ENCODE results near the gene IQSEC1.
A peak's percentile ranks its signal among the peaks of the same experiment; 100 is the strongest.

IQSEC1 gene

DNA sequence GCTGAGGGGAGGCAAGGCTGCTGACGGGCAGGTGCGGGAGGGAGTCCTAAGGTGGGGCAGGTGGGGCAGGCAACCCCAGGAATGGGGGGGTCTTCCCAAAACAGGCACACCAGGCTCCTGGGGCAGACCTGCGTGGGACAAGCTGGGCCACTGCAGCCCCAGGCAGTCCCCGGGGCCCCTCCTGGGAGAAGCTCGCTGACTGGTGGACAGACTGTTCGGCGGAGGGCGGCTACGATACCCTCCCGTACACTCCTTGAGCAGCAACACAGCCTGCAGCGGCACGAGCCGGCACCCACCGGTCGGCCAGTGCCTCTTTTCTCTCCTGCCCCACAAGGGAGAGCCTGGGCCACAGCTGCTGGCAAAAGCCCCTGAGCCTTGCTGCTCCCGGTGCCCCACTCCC is 165.9 kb downstream of the IQSEC1 start:
- DNase-seq (ENCODE audit: low spot score): no peak

- DNase-seq (ENCODE audit: low spot score): no peak
Observed at GRCh38 chr3:12906916-12907290, 166.3 kb downstream of the IQSEC1 start.

DNA sequence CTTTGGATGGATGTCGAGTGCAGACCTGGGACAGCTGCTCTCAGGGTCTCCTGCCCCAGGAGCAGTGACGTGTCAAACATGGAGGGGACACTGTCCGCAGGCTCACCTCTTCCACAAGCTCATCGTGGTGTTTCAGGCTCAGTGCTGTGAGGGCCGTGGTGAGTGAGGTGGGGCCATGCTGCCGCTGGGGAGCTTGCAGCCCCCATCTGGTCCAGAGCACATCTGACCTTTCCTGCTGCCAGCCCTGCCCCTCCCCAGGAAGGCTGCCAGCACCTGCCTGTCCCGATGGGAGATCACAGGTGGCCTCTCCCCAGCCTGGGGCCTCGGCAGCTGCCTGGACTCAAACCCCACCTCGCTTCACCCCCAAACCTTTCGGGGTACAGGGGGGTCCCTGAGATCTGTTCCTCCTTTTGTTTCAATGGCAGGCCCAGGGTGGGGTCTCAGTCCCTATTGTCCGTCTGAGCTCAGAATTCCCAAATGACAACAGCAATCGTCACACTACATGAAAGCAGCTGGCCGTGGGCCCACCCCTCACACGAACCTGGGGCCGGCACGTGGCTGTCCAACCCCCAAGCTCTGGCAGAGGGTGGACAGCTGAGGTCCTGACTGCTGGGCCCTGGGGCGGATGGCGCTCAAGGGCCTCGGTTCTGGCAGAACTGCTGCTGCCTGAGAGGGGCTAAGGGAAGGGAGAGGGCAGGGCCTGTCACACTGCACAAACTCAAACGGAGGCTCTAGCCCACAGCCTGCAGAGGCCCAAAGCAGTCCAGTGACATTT is 166.9 kb downstream of the IQSEC1 start:
- DNase-seq (ENCODE audit: low spot score): no peak

DNA sequence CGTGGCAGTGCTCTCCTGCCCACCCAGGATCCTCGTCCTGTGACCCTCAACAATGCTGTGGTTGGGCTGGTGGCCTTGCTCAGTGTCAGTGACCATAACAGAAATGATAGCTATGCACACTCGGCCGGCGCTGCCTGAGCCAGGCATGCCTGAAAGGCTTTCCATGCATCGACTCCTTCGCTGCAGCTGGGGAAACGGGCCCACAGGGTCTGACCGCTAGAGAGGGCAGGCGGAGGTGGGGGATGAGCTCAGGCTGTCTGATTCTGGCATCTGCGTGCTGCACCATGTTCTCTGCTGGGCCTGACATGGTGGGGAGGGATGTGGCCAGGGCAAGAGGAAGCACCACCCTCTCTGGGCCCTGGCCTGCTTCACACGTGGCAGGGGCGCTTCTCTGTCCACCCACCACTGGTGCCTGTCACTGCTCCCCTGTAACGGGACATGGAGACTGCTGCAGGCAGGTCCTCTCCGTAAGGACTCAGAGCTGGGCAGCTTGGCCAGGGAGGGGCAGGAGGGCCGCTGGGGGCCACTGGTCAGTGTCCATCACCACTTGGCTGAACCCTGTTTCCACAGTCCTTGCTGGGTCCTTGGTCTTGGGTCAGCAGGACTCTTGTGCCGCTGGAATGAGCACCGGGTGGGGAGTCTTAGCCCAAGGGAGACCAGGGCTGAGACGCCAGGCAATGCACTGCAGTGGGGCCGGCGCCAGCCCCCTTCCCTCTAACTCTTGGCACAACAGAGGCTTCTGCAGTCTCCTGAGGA is 167.7 kb downstream of the IQSEC1 start:
- DNase-seq (ENCODE audit: low spot score): no peak

DNA sequence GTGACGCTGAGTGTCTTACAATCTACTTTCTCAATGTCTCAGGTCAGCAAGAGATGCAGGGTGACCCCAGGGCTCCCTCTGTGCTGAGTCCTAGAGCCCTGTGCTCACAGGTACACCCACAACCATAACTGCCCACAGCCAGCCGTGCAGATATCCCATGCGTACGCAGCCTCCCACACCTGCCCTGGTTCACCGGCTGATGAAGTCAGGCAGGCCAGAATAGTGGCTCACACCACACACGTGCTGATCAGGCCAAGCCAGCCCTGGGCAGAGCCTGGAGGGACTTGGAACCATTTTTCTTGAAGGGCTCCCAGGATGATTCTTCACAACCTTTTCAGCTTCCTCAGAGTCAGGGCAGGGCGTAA is 168.3 kb downstream of the IQSEC1 start:
- no peak for DNase-seq (ENCODE audit: low spot score)

DNA sequence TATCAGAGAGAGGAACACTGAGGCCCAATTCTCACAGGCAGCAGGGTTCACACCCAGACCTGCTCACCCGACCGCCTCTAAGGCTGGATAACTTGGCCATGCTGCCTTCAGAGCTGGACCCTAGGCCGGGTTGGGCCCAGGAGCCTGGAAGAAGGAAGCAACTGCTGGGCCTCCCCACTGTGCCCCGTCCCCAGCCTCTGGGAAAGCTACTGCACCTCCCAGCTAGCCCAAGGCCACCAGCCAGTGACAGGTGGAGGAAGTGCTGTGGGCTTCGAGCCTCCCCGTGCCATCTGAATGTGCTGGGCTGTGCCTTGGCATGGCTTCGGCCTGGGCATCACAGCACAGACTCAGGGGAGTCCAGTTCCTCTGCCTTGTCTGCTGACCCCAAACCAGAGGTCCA is 169.3 kb downstream of the IQSEC1 start:
- no peak for DNase-seq (ENCODE audit: low spot score)

GRCh38 chr3:12903000-12903800 is 170.0 kb downstream of the IQSEC1 start:
- DNase-seq (ENCODE audit: low spot score): no peak

DNA sequence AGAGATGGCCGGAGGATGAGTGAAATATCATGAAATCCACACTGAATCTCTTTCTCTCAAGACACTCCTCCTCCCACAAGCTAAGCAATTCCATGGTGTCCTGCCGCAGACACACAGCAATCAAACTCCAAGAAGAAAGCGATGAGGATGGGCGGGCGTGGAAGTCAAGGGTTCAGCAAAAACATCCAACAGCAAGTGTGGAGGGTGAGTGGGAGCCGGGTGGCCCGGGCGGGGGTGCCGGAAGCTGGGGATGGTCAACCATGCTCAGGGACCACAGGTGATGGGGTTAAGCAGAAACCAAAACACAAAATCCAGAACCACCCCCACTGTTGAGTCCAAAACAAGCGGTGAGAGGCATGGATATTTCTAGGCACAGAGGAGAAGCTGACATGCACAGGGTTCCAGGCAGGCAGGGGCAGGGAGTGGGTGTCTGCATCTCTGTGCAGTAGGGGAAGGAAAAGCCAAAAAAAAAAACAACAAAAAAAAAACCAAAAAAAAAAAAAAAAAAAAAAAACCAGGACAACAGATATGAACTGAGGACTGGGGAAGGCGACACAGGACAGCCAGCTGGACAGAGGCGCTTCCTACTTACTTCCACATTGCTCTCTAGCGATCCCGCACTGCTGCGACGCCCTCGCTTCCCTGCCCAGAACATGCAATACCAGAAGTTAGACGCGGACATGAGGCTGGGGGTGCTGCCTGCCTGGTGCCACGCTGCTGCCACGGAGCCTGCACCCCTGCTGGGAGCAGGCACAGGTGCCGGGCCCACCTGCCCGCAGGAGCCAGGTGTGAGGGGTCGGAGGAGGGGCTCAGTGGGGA is 170.8 kb downstream of the IQSEC1 start:
- no peak for DNase-seq (ENCODE audit: low spot score)

- DNase-seq (ENCODE audit: low spot score): peak; percentile 59
Observed at GRCh38 chr3:12901623-12902045, 171.6 kb downstream of the IQSEC1 start.

DNA sequence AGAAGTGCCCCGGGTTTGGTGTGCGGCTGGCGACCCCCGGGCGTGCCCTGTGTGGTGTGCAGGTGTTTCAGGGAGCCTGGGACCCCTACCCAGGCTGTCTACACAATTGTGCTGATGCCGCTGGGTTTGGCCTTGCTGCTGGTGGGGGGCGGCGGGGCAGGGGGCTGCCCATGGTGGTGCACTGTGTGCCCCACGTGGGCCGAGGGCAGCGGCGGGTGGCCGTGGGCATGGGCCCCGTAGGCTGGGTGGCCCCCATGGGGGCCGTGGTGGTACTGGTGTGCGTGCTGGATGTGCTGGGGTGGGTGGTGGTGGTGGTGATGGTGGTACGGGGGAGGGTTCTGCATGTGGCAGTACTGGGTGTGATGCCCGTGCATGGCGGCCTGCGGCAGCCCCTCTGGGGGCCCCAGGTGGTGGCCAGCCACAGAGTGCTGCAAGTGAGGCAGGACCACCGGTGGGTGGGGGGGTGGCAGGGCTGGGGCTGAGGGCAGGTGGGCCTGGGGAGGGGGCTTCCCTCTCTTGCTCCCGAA is 172.3 kb downstream of the IQSEC1 start:
- DNase-seq (ENCODE audit: low spot score): no peak

DNA sequence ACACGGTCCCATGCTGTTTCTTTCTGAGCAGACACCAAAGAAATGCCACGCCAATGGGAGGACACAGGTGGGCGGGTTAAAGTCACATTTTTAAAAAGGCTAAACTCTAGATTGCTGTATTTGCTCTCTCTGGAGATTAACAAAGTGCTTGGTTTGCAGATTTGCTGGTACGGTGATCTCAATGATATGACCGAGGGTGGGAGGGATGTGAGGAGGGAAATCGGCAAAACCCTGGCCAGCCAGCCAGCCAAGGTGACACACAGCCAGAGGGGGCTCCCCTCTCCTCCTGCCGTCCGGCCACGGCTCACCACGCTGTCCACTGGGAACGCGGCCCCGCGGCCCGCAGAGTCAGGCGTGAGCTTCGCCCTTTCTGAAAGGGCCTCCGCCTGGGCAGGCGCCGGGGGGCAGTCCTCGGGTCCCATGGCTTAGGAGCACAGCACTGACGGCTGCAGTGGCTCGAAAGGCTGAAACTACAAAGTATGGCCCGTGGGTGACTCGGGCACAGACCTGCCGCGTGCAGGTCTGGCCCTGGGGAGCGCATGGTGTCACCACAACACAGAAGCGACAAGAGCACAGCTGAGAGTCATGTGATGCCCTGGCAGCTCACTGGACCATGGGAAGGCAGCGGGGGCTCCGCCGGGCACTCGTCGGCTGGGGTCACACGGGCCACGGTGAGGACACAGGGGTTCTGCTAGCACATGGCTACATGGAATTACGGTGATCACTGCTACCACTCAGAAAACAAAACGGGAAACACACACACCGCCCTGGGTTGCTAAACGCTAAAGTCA is 174.1 kb downstream of the IQSEC1 start:
- DNase-seq (ENCODE audit: low spot score): no peak

GRCh38 chr3:12898290-12898964 is 174.8 kb downstream of the IQSEC1 start:
- no peak for DNase-seq (ENCODE audit: low spot score)

DNA sequence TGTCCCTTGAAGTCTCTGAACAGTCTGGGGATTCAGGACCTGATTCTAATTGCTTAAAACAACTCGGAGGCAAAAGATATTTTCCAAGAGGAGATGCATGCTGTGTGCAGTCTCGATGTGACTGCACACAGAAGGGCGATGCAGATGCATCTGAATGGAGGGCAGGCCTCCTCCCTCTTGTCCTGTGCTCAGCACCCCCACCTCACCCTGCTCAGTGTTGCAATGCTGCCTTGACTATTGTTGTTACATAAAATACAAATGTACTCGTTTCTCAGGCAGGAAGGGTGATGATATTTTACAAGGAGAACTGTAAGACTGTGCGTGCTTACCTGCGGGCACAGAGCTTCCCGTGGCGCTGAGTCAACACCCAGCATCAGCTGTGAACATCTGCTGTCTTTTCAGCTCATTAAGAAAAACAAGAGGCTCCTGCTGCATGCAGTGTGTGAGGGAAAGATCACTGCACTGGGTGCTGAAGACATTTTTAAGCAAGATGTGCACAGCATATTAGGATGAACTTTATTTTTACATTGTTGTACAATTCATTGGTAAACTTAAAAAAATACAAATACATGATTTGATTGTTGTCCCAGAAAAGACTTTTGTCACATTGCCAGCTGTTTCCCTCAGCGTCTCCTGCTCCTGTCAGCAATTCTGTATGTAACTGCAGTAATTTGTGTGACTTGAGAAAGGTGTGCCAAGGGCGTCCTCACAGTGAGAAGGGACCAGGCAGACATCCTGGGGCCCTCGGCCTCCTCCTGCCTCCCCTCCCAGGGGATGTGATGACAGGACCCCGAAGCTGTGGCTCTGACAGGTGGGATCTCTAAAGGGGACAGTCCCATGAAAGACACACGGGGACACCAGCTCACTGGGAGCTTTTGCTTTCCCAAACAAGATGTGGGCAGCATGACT is 175.6 kb downstream of the IQSEC1 start:
- DNase-seq (ENCODE audit: low spot score): no peak

DNA sequence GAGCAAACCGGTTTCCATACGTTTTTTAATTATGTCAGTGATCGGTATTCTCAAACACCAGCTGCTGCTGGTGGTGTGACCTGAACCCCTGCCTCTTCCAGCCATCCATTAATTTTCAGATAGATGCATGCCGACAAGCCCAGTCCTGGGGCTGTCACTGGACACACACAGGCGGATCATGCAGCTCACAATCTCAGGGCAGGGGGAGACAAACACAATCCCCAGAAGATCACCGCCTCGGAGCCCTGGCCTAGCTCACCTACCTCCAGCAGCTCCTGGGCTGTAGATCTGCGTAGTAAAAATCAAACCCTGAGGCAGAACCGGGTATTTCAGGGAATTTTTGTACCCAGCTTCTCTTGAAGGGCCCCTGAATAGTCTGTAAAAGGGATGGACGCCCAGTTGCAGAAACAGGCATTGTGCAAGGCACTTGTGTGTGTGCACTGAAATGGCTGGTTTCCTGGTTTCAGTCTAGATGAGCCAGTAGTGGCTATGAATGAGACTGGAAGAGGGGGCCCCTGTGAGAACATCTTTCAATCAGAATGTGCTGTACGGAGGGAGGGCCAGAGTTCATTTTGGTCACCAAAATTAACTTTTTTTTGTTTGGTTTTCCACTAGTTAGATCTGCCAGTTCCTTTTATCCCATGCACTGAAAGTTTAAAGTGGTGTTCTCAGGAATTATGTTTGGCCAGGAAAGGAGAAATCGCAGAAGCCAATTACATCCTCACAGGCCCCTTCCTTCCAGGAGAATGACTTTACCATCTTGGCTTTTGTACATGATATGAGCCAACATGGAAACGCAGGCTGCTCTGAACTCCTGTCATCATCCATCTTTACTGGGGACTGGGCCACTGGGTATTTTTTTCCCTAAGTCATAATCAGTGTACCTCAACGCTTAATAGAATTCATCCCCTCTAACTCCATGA is 176.9 kb downstream of the IQSEC1 start:
- DNase-seq (ENCODE audit: low spot score): no peak

DNA sequence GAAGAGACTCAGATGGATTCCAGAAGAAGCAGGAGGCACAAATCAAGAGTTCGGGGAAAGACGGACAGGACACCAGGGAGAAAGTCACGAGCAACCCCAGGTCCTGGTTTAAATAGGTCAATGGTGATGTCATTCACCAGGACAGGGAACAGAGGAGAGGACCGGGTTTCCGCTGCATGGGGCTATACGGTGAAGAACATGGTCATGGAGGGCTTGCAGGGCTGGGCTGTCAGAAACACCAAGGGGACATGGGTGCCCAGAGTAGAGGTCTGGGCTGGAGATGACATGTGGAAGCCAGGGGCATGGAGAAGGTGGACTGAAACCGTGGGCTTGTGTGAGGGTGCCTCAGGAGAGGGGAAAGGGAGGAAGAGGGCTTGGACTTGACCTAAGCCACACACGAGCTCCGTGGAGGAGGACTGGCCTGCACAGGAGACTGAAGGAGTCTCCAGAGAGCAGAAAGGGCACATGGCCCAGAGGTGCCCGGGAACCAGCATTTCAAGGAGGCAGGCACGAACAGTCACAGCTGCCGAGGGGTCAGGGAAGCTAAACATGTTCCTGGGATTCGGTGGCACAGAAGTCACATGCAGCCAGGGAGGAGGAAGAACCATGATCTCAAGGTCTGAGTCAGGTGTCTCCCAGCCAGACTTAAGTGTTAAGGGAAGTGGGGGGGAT is 177.7 kb downstream of the IQSEC1 start:
- no peak for DNase-seq (ENCODE audit: low spot score)

GRCh38 chr3:12894629-12895028 is 178.6 kb downstream of the IQSEC1 start:
- DNase-seq (ENCODE audit: low spot score): no peak

DNA sequence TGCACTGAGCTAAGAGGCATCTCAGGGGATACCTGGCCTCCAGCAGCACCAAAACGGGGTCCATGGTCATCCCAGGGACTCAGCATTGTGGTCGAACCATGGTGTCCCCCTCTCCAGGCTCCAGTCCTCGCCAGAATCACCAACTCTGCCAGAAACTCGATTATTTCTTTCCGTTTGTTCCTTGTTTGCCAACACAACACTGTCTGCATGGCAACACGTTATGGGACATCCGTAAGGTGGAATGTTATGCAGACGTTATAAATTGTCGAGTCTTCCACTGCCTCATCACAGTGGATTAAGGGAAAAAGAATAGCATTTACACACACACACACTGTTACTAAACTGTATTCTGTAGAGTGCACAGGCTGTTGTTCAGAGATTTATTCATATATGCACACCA is 179.4 kb downstream of the IQSEC1 start:
- no peak for DNase-seq (ENCODE audit: low spot score)

GRCh38 chr3:12893247-12893646 is 180.0 kb downstream of the IQSEC1 start:
- no peak for DNase-seq (ENCODE audit: low spot score)
